ENCODE measurements around the gene SLC43A3.

Gene SLC43A3

GRCh38 chr11:57426929-57427726 lies at the start of gene SLC43A3:
Gene SLC43A3, minus strand, starts transcription at chr11:57427121. Its CDS starts 949 bp downstream, at chr11:57426172.
- DNase-seq (ENCODE audit: low spot score): peak; percentile 86

GRCh38 chr11:57476047-57476756 lies 49.3 kb upstream of the SLC43A3 start:
- TF ChIP-seq CTCF (IDR thresholded peaks at IDR 0.05; ENCODE audit: extremely low read depth, missing control alignments): no peak
- DNase-seq (ENCODE audit: low spot score): peak; percentile 71

More at GRCh38 chr11:57426929-57427726, at the start of gene SLC43A3:
- no peak for TF ChIP-seq CTCF (IDR thresholded peaks at IDR 0.05; ENCODE audit: extremely low read depth, missing control alignments)

GRCh38 chr11:57475671-57476046 lies 48.7 kb upstream of the SLC43A3 start:
- no peak for TF ChIP-seq CTCF (IDR thresholded peaks at IDR 0.05; ENCODE audit: extremely low read depth, missing control alignments)
- peak; percentile 73 for DNase-seq (ENCODE audit: low spot score)

- TF ChIP-seq CTCF (IDR thresholded peaks at IDR 0.05; ENCODE audit: extremely low read depth, missing control alignments): no peak
These were observed 48.3 kb upstream of the SLC43A3 start for GRCh38 chr11:57475191-57475590.

GRCh38 chr11:57474803-57475115 lies 47.8 kb upstream of the SLC43A3 start:
- peak; percentile 38 for DNase-seq (ENCODE audit: low spot score)
- TF ChIP-seq CTCF (IDR thresholded peaks at IDR 0.05; ENCODE audit: extremely low read depth, missing control alignments): no peak

More at GRCh38 chr11:57475191-57475590, 48.3 kb upstream of the SLC43A3 start:
- DNase-seq (ENCODE audit: low spot score): no peak

DNA sequence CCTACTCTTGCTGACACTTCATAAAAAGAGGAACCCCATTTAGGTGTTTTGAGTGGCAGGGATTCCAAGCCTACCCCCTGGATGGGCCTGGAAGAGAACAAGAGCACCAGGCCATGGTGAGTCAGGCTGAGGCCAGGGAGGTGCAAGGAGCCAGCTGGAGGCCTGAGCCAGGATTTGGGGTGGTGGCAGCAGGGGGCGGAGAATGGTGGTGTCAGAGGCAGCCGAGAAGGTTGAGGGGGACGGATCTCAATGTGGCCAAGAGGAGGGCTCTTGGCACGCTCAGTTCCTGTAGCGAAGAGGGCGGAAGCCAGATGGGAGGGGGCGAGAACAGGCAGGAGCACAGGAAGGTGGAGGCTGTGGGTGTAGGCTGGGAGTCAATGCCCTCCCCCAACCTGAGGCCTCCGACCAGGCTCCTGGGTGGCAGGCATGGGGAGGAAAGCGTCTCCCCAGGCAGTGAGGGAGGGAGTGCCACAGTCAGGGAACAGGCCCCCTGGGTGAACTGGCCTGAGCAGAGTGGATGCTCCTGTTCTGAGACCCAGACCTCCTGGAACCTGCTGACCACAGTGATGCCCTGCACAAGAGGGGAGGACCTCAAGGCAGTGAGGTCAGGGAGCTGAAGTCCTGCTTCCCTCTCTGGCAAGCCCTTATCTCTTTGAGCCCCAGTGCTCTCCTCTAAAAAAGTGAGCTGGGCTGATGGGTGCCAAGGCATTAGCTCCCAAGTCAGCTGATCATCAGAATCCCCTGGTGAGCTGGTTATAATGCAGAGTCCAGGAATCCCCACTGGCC lies 47.3 kb upstream of the SLC43A3 start:
- DNase-seq (ENCODE audit: low spot score): peak; percentile 61
- TF ChIP-seq CTCF (IDR thresholded peaks at IDR 0.05; ENCODE audit: extremely low read depth, missing control alignments): no peak
